SK-N-SH (cell line): ENCODE results near the gene COQ8B. TPM values are rescaled to one million over a fixed set of nuclear protein-coding genes. Genes with fewer than 3 reads are reported as not detected.

ENCODE experiments used
- CTCF ChIA-PET: fragments of 300-600, 350-600 bp; formaldehyde crosslinking; extraction: SDS; loops from one replicate; lab custom pipeline; 2021; lab: Yijun Ruan, JAX
- POLR2A ChIA-PET: fragments of 350-600 bp; sonication (Branson Sonifier 250); formaldehyde crosslinking; extraction: SDS; loops from one replicate; lab custom pipeline; 2020; ENCODE audit warnings: antibody characterized with exemption, inconsistent platforms; lab: Yijun Ruan, JAX
- DNase-seq: peaks from one replicate; pipeline ENCODE4 v3.0.0; 2012
- H2AFZ ChIP-seq: fragments of 200-600 bp; sonication (generic); 2 replicates; pipeline ENCODE4 v1.8.1; 2016; ENCODE audit warnings: antibody characterized with exemption, mild to moderate bottlenecking, low read depth
- H3F3A ChIP-seq: fragments of 200-600 bp; sonication (generic); replicated peaks from 2 replicates; pipeline ENCODE3; 2016; ENCODE audit warnings: antibody characterized with exemption, mild to moderate bottlenecking; ENCODE audit not compliant: insufficient read depth
- H3K27ac ChIP-seq, 2 experiments: fragments of 200-500 bp in 1 of 2; fragments of 200-600 bp in 1 of 2; sonication (Bioruptor generic) in 1 of 2; sonication (generic), shearing (Covaris generic) in 1 of 2; 2 replicates each; pipeline versions ENCODE4 v1.5.1 to v1.6.1; 2014 to 2016; ENCODE audit warnings: low read depth in 2 of 2, inconsistent platforms in 1 of 2, low read length in 1 of 2, mild to moderate bottlenecking in 1 of 2, mixed read lengths in 1 of 2
- H3K27me3 ChIP-seq: fragments of 200-600 bp; sonication (generic), shearing (Covaris generic); 2 replicates; pipeline ENCODE4 v1.6.1; 2016; ENCODE audit warnings: mixed run types; ENCODE audit not compliant: insufficient read depth
- H3K36me3 ChIP-seq, 2 experiments: fragments of 200-500 bp in 1 of 2; fragments of 200-600 bp in 1 of 2; sonication (Bioruptor generic) in 1 of 2; sonication (generic) in 1 of 2; replicated peaks in 1 of 2; 2 replicates each; pipeline versions ENCODE3 to v1.5.1; 2014 to 2016; ENCODE audit warnings: low read length in 1 of 2, mild to moderate bottlenecking in 1 of 2; ENCODE audit not compliant: insufficient read depth in 2 of 2, control insufficient read depth in 1 of 2
- H3K4me1 ChIP-seq, 2 experiments: fragments of 200-500 bp in 1 of 2; fragments of 200-600 bp in 1 of 2; sonication (Bioruptor generic) in 1 of 2; sonication (generic), shearing (Covaris generic) in 1 of 2; 2 replicates each; pipeline versions ENCODE4 v1.5.1 to v1.6.1; 2014 to 2016; ENCODE audit warnings: low read depth in 1 of 2, low read length in 1 of 2, mixed run types in 1 of 2; ENCODE audit not compliant: insufficient read depth in 2 of 2, control insufficient read depth in 1 of 2
- H3K4me2 ChIP-seq: fragments of 200-600 bp; sonication (generic), shearing (Covaris generic); 2 replicates; pipeline ENCODE4 v1.6.1; 2017; ENCODE audit warnings: mixed run types
- H3K4me3 ChIP-seq, 2 experiments: fragments of 200-500 bp in 1 of 2; fragments of 200-600 bp in 1 of 2; sonication (Bioruptor generic) in 1 of 2; sonication (generic), shearing (Covaris generic) in 1 of 2; 2 replicates each; pipeline versions ENCODE4 v1.5.1 to v1.8.1; 2014 to 2016; ENCODE audit warnings: low read depth in 2 of 2, inconsistent platforms in 1 of 2, low read length in 1 of 2, mild to moderate bottlenecking in 1 of 2, mixed read lengths in 1 of 2, moderate library complexity in 1 of 2
- H3K79me2 ChIP-seq: fragments of 200-600 bp; sonication (generic); 2 replicates; pipeline ENCODE4 v1.8.1; 2017; ENCODE audit warnings: mild to moderate bottlenecking; ENCODE audit not compliant: insufficient read depth
- H3K9ac ChIP-seq: fragments of 200-600 bp; sonication (generic); 2 replicates; pipeline ENCODE4 v1.6.1; 2017; ENCODE audit warnings: mixed run types
- H3K9me2 ChIP-seq: fragments of 200-600 bp; sonication (generic); 2 replicates; pipeline ENCODE4 v1.6.1; 2017; ENCODE audit warnings: mixed run types
- H3K9me3 ChIP-seq: fragments of 200-600 bp; sonication (generic); 2 replicates; pipeline ENCODE4 v1.6.1; 2017; ENCODE audit warnings: mixed run types, mild to moderate bottlenecking, moderate library complexity
- H4K20me1 ChIP-seq: fragments of 200-600 bp; sonication (generic); 2 replicates; pipeline ENCODE4 v1.6.1; 2017; ENCODE audit warnings: mild to moderate bottlenecking, mixed run types; ENCODE audit not compliant: insufficient read depth
- CHD2 ChIP-seq: fragments of 150-350 bp; IDR thresholded peaks from 2 replicates; pipeline ENCODE4 v1.6.1; 2018; ENCODE audit warnings: low read length; ENCODE audit not compliant: partially characterized antibody
- CTCF ChIP-seq: fragments of 200-600 bp; sonication (generic); IDR thresholded peaks from 2 replicates; pipeline ENCODE4 v1.6.1; 2017; ENCODE audit warnings: antibody characterized with exemption, mild to moderate bottlenecking, moderate library complexity
- EZH2phosphoT487 ChIP-seq: fragments of 200-600 bp; sonication (generic); IDR thresholded peaks from 2 replicates; pipeline ENCODE4 v1.6.1; 2017; ENCODE audit warnings: low read depth, mixed run types, mild to moderate bottlenecking, antibody characterized with exemption, moderate library complexity, borderline replicate concordance
- GABPA ChIP-seq: IDR thresholded peaks from 2 replicates; pipeline ENCODE4 v1.4.0; 2012; ENCODE audit warnings: low read depth, mild to moderate bottlenecking
- JUND ChIP-seq: IDR thresholded peaks from 2 replicates; pipeline ENCODE4 v1.4.0; 2012
- PBX3 ChIP-seq: IDR thresholded peaks from 2 replicates; pipeline ENCODE4; 2012
- POLR2AphosphoS5 ChIP-seq: IDR thresholded peaks from 2 replicates; pipeline ENCODE4 v1.6.1; 2012; ENCODE audit warnings: low read depth, low read length
- REST ChIP-seq: IDR thresholded peaks from 2 replicates; pipeline ENCODE4 v1.6.1; 2012; ENCODE audit warnings: mild to moderate bottlenecking, low read depth, low read length, moderate library complexity
- SIN3A ChIP-seq: IDR thresholded peaks from 2 replicates; pipeline ENCODE4 v1.6.1; 2012; ENCODE audit warnings: low read depth, mild to moderate bottlenecking, low read length, moderate library complexity, borderline replicate concordance
- TCF12 ChIP-seq: IDR thresholded peaks from 2 replicates; pipeline ENCODE4 v1.4.0; 2012
- TEAD4 ChIP-seq: IDR thresholded peaks from 2 replicates; pipeline ENCODE4 v1.4.0; 2012; ENCODE audit warnings: mild to moderate bottlenecking, borderline replicate concordance; ENCODE audit not compliant: insufficient read depth
- YY1 ChIP-seq: IDR thresholded peaks from 2 replicates; pipeline ENCODE4 v1.4.0; 2012; ENCODE audit warnings: low read depth, mild to moderate bottlenecking
- WGBS: methylation state at CpG from one replicate; pipeline ENCODE4 v1.1.6; 2017; ENCODE audit warnings: low lambda C conversion rate; 5-methylcytosine and 5-hydroxymethylcytosine counted together
- polyA plus RNA-seq, 3 experiments: library from polyadenylated mRNA; depleted of rRNA; stranded (reverse); fragments of >200 nt; gene quantifications; 2 replicates each; pipeline ENCODE4 v1.2.3, GENCODE V29; 2012

Gene COQ8B
- polyA plus RNA-seq, 1 of the 3 experiments (the other 2 are of a cell fraction), result 43.8 TPM

- 94% methylated on average over 4 of the region's 4 CpGs for WGBS
- Histone ChIP-seq H3K27me3 (no peaks in the 10 kb centered on the region), H3K36me3 (peaks cover 36 to 59% of the 10 kb centered on the region in 2 experiments), H3K27ac (no peak overlapping the region), H3K9me2 (no peaks in the 10 kb centered on the region), H3K9me3 (no peaks in the 10 kb centered on the region), H3K4me2 (no peak overlapping the region)
- POLR2A ChIA-PET, result interaction anchor here (0.6 kb wide), 1 partner anchor 18 kb away, joined by 4 read pairs; no protein-coding TSS in a partner anchor
- CTCF ChIA-PET, result interaction anchor here (0.9 to 1.0 kb wide), 2 partner anchors 11 to 23 kb away, joined by 3 read pairs; no protein-coding TSS in a partner anchor
- TF ChIP-seq POLR2AphosphoS5 (no peak), TEAD4 (no peak), GABPA (no peak), TCF12 (no peak), EZH2phosphoT487 (no peak), PBX3 (no peak), REST (no peak), CTCF (no peak), JUND (no peak), CHD2 (no peak), SIN3A (no peak), YY1 (no peak)
- TF ChIP-seq, all 33 proteins: peak for 0
- no peak for DNase-seq
- no peak overlapping the region for H3K9ac ChIP-seq
- H4K20me1 ChIP-seq, result no peaks in the 10 kb centered on the region
- H2AFZ ChIP-seq, result no peak overlapping the region
- no peak overlapping the region for H3K4me3 ChIP-seq
- H3K79me2 ChIP-seq, result no peaks in the 10 kb centered on the region
- no peaks in the 10 kb centered on the region for H3F3A ChIP-seq
- H3K4me1 ChIP-seq, result no peaks in the 10 kb centered on the region
Observed at GRCh38 chr19:40681039-40681438, 35.6 kb downstream of the COQ8B start.
